Stimulated activated CD8-positive, alpha-beta memory T cell treated with anti-CD3 and anti-CD28 coated beads, Interleukin-12 subunit alpha, Interleukin-12 subunit beta, amount 100 ng/mL, for 1 hour (primary cell): ENCODE measurements around the gene EFCAB6.
"Not testable (repeated sequence)": the region's sequence is repeated elsewhere in the genome, so short reads cannot be mapped to it uniquely, and the experiment has no call there.

ENCODE experiments used
- DNase-seq: peaks from one replicate; pipeline ENCODE4 v3.0.0-alpha.2; 2020; ENCODE audit warnings: low read depth

The EFCAB6 gene

GRCh38 chr22:43706151-43706550 lies 106.0 kb downstream of the EFCAB6 start:
- no peak for DNase-seq

GRCh38 chr22:43704051-43704450 lies 108.1 kb downstream of the EFCAB6 start:
- DNase-seq, result no peak

GRCh38 chr22:43698403-43698802 lies 113.7 kb downstream of the EFCAB6 start:
- DNase-seq, result no peak

- DNase-seq, result no peak
Measured at GRCh38 chr22:43697894-43698293, 114.2 kb downstream of the EFCAB6 start.

- no peak for DNase-seq
Measured at GRCh38 chr22:43693249-43693648, 118.9 kb downstream of the EFCAB6 start.

- no peak for DNase-seq
Measured at GRCh38 chr22:43689356-43689755, 122.7 kb downstream of the EFCAB6 start.

- DNase-seq, result no peak
Measured at GRCh38 chr22:43682851-43683250, 129.3 kb downstream of the EFCAB6 start.

GRCh38 chr22:43681731-43682360 lies 130.3 kb downstream of the EFCAB6 start:
- DNase-seq, result no peak

- no peak for DNase-seq
Measured at GRCh38 chr22:43670513-43670912, 141.6 kb downstream of the EFCAB6 start.

- DNase-seq, result no peak
Measured at GRCh38 chr22:43669190-43669589, 142.9 kb downstream of the EFCAB6 start.

GRCh38 chr22:43667656-43668055 lies 144.4 kb downstream of the EFCAB6 start:
- DNase-seq, result no peak

GRCh38 chr22:43666457-43666856 lies 145.6 kb downstream of the EFCAB6 start:
- DNase-seq, result no peak

- DNase-seq, result no peak
Measured at GRCh38 chr22:43658823-43659222, 153.3 kb downstream of the EFCAB6 start.

- not testable (repeated sequence) for DNase-seq
Measured at GRCh38 chr22:43656581-43656980, 155.5 kb downstream of the EFCAB6 start.

- no peak for DNase-seq
Measured at GRCh38 chr22:43654271-43654670, 157.8 kb downstream of the EFCAB6 start.

GRCh38 chr22:43652845-43653244 lies 159.3 kb downstream of the EFCAB6 start:
- DNase-seq, result no peak

- DNase-seq, result no peak
Measured at GRCh38 chr22:43643387-43643786, 168.7 kb downstream of the EFCAB6 start.

- DNase-seq, result no peak
Measured at GRCh38 chr22:43642319-43643206, 169.5 kb downstream of the EFCAB6 start.

- no peak for DNase-seq
Measured at GRCh38 chr22:43639228-43639948, 172.7 kb downstream of the EFCAB6 start.

- no peak for DNase-seq
Measured at GRCh38 chr22:43637275-43638260, 174.5 kb downstream of the EFCAB6 start.

- DNase-seq, result no peak
Measured at GRCh38 chr22:43636086-43636485, 176.0 kb downstream of the EFCAB6 start.

- no peak for DNase-seq
Measured at GRCh38 chr22:43635101-43635500, 177.0 kb downstream of the EFCAB6 start.
